Astrocyte of the spinal cord (primary cell): ENCODE results near the gene TEKT2.

Experiments used
- DNase-seq: peaks from one replicate; pipeline ENCODE4 v3.0.0; 2011; ENCODE audit warnings: low read depth, low spot score
- H3K4me3 ChIP-seq: 2 replicates; pipeline ENCODE4 v1.5.1; 2011; ENCODE audit warnings: low read depth, mild to moderate bottlenecking, low read length, moderate library complexity
- in situ Hi-C: cut with HindIII; loops from 2 replicates; pipeline ENCODE4 v1.10.0; 2017; ENCODE audit warnings: low sequenced_read_pairs
- TF ChIP-seq, protein P1 (sequence below): IDR thresholded peaks from 2 replicates; pipeline ENCODE4 v1.5.1; 2012; ENCODE audit warnings: low read depth, mild to moderate bottlenecking, low read length, inconsistent platforms

The TEKT2 gene

DNA sequence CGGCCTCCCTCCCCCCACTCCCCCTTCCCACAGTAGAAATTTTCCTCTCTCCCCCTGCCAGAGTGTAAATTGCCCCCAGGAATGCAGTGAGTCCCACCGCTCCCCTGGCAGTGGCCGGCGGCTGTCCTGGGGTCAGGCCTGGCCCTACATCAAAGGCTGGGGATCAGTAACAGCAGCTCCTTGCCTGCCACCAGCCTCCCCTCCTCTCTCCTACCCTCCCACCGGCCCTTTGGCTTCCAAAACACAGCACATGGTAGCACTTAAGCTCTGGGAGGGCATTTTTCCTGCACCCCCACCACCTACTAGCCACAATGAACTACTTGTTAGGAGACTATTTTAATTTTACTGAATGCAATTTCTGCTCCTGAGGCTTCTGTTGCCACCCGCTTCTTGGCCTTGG is 50.1 kb downstream of the TEKT2 start:
- in situ Hi-C loops = loop anchor here (25.0 kb wide), 2 partner anchors 153 to 278 kb away; no protein-coding TSS in a partner anchor
- H3K4me3 ChIP-seq = no peak overlapping the region
- DNase-seq = no peak
- TF ChIP-seq, protein P1, sequence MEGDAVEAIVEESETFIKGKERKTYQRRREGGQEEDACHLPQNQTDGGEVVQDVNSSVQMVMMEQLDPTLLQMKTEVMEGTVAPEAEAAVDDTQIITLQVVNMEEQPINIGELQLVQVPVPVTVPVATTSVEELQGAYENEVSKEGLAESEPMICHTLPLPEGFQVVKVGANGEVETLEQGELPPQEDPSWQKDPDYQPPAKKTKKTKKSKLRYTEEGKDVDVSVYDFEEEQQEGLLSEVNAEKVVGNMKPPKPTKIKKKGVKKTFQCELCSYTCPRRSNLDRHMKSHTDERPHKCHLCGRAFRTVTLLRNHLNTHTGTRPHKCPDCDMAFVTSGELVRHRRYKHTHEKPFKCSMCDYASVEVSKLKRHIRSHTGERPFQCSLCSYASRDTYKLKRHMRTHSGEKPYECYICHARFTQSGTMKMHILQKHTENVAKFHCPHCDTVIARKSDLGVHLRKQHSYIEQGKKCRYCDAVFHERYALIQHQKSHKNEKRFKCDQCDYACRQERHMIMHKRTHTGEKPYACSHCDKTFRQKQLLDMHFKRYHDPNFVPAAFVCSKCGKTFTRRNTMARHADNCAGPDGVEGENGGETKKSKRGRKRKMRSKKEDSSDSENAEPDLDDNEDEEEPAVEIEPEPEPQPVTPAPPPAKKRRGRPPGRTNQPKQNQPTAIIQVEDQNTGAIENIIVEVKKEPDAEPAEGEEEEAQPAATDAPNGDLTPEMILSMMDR = no peak

DNA sequence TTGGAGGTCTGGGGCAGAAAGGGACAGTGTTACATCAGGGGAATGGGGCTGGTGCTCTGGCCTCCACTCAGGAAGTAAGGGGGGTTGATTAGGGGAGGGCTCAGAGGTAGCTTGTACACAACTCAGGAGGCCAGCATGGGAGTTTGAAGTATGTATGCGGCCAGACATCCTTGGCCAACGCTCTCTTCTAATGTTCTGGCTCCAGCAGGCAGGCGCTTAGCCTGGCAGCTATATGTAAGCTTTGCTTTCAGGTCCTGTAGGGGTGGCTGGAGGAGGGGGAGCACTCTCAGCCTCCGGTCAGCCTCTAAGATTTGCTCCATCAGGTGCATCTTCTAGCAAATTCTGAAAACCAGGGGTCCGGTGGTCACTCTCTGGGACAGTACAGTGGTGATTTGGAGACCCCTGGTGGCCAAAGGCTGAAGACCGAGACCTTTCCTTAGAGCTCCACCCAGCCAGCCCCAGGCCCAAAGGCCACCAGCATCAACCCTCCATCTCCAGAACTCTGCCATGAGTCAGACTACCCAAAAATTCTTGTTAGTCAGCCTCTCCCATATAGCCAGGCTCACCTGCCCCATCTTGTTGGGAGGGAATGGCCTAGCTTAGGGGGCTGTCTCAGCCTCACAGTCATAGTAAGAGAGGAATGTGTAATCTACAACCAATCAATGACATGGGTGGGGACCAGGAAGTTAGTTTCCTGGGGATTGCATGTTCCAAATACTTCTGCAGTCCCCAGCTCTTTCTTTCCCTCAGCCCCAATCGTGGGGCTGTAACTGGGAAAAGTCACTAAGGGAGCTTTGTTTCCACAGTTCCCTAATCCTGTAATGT is 50.8 kb downstream of the TEKT2 start:
- TF ChIP-seq, protein P1 = peak; percentile 81
- no peak overlapping the region for H3K4me3 ChIP-seq
- in situ Hi-C loops = loop anchor here (25.0 kb wide), 2 partner anchors 153 to 278 kb away; no protein-coding TSS in a partner anchor
- peak; percentile 57 for DNase-seq

DNA sequence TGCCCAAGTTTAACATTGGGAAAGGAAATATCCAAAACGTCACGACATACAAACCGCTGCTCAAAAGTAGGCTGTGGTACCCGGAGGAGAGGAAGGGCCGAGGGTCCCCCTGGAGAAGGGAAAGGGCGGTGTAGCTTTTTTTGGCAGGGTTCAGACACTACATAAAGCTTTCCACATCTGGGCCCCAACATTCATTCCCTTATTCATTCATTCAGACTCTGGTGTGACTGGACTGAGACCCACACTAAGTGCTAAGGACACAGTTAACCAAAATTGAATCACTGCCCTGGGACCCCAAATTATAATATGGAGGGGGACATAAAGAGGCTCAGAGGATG is 51.4 kb downstream of the TEKT2 start:
- in situ Hi-C loops = loop anchor here (25.0 kb wide), 2 partner anchors 152 to 277 kb away; no protein-coding TSS in a partner anchor

DNA sequence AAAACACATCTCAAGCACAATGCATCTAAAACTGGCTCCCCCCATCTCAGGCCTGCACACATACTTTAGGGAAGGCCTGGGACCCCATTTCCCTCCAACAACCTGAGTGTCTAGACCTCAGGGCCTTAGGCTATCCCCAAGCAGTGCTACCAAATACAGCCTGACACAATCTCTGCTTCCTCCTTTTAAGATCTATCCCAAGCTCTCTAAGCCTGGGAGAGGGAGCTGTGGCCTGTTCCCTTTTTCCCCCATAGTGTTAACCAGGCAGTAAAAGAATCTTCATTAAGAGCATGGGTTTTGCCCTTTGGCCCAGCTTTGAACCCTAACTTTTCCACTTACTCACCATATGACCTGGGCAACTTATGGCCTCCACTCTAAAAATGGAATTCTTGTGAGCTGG is 51.9 kb downstream of the TEKT2 start:
- in situ Hi-C loops = loop anchor here (25.0 kb wide), 2 partner anchors 152 to 277 kb away; no protein-coding TSS in a partner anchor
- TF ChIP-seq, protein P1 = no peak
- no peak overlapping the region for H3K4me3 ChIP-seq
- no peak for DNase-seq

More for the DNA sequence above, 51.4 kb downstream of the TEKT2 start:
- H3K4me3 ChIP-seq = no peak overlapping the region
- no peak for DNase-seq
- TF ChIP-seq, protein P1 = no peak

DNA sequence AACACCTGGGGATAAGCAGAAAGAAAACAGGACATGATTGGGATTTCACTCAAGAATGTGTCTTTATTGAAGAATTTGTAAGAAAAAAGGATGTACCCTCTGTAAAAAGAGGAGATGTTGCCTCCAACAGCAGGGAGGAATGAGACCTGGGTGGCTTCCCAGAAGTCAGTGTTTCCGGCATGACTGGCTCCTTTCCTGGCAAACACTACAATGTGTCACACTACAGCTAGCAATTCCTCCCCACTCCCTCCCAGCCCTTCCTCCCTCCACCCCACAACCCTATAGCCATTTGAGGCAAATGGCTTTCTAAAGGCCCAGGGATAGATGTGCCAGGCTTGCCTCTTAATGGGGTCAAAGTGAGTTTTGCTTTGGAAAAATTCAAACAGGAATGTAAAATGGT is 52.6 kb downstream of the TEKT2 start:
- DNase-seq = peak; percentile 86
- in situ Hi-C loops = loop anchor here (25.0 kb wide), 2 partner anchors 151 to 276 kb away; no protein-coding TSS in a partner anchor
- H3K4me3 ChIP-seq = no peak overlapping the region
- TF ChIP-seq, protein P1 = no peak

DNA sequence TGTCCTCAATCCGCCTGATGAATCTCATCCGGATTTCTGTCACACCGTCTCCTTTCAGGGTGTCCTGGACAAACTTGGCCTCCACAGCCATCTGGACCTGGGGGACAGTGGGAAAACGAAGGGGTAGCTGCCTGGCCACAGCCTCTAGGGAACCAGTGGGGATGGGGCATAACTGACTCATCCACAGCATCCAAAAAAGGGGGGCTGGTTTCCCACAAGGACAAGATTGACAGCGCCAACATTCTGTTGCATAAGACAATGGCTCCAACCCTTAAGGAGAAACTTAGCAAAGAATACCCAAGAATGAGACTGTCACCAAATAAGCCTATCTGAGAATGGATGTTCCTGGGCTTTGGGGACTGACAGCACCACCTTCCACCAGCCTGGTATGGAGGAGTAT is 53.3 kb downstream of the TEKT2 start:
- TF ChIP-seq, protein P1 = no peak
- no peak for DNase-seq
- H3K4me3 ChIP-seq = no peak overlapping the region
- in situ Hi-C loops = loop anchor here (25.0 kb wide), 2 partner anchors 150 to 275 kb away; no protein-coding TSS in a partner anchor
